ENCODE measurements around the gene TCP11X2. TPM values are rescaled to one million over a fixed set of nuclear protein-coding genes. Genes with fewer than 3 reads are reported as not detected.
"Not testable (repeated sequence)": the region's sequence is repeated elsewhere in the genome, so short reads cannot be mapped to it uniquely, and the experiment has no call there.

The TCP11X2 gene
- not detected for total RNA-seq

DNA sequence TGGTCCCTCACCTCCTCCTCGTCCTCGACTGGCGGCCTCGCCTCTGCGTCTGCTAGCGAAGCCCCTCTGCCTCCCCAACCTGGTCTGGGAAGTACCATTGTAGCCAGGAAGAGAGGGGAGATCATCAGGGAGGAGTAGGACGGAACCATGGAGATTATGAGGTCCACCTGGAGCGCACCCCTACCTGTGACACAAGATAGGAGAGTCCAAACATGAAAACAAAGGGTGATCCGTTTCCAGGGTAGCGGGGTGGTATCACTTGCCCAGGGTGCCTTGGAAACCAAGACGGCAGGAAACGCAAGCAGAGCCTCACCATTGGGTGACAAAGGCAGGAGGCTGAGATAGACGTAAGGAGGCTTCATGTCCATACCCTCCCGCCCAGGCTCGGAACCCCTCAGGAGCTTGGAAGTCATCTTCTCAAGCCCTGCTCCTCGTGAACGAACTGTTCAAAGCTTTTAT lies at the start of gene TCP11X2:
Gene TCP11X2, minus strand, starts transcription at position 51 of the 459 bp plus-strand sequence.
- not testable (repeated sequence) for TF ChIP-seq CTCF (IDR thresholded peaks at IDR 0.05; ENCODE audit: low read depth)

GRCh38 chrX:102517326-102517725 lies 45.7 kb upstream of the TCP11X2 start:
- no peak for TF ChIP-seq CTCF (IDR thresholded peaks at IDR 0.05; ENCODE audit: low read depth)

GRCh38 chrX:102515975-102516941 lies 44.6 kb upstream of the TCP11X2 start, which contains the start of gene TMSB15A:
Gene TMSB15A, minus strand, starts transcription at chrX:102516739.
- TF ChIP-seq CTCF (IDR thresholded peaks at IDR 0.05; ENCODE audit: low read depth), result no peak

DNA sequence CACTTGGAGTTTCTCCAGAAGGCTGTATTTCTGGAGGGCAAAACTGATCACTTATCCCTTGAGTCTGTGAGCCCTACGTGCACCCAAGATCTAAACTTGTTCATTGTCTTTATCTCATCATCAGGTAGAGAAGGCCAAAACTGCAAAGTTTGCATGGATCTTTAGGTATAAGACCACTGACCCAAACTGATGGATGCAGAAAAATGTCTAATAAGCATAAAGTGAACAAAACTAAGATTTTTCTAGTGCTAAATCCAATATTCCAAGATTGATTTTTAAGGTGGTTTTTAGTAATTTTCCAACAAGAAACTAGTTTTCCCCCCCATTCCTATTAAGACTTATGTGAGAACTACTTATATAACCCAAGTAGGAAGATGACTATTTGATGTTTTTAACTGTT lies 42.9 kb upstream of the TCP11X2 start:
- no peak for TF ChIP-seq CTCF (IDR thresholded peaks at IDR 0.05; ENCODE audit: low read depth)

- no peak for TF ChIP-seq CTCF (IDR thresholded peaks at IDR 0.05; ENCODE audit: low read depth)
Measured at GRCh38 chrX:102498732-102499131, 27.1 kb upstream of the TCP11X2 start.

GRCh38 chrX:102491766-102492165 lies 20.2 kb upstream of the TCP11X2 start:
- no peak for TF ChIP-seq CTCF (IDR thresholded peaks at IDR 0.05; ENCODE audit: low read depth)

DNA sequence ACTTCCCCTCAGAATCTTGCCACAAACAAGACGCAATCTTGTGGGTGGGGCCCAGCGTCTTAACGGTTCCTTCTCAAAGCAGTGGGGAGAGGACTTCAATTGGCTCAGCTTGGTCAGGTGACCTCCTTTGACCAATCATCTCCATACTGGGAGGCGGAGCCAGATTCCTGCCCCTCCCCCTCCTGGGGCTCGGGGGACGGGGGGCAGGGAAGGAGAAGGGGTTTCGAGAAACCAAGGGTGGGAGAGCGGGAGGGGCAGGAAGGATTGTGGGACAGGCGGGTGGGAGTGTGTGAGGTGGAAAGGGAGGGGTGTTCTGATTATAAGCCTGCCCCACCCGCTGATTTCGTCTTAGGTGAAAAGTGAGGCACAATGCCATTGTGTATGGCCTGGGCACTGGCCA lies 31.7 kb downstream of the TCP11X2 start, which contains the start of gene NXF2B:
Gene NXF2B, minus strand, starts transcription at position 101 of the 400 bp plus-strand sequence. CDS start 59,972 bp downstream, outside the sequence.
- not testable (repeated sequence) for TF ChIP-seq CTCF (IDR thresholded peaks at IDR 0.05; ENCODE audit: low read depth)
